A673 (cell line): Measurements from ENCODE around the gene DMGDH. TPM values are rescaled to one million over a fixed set of nuclear protein-coding genes. Genes with fewer than 3 reads are reported as not detected.

ENCODE experiments used
- BruUV-seq: library from RNA; stranded (reverse); fragments of 400-500 nt; replicated peaks from 2 replicates; lab custom pipeline; 2021; lab: Mats Ljungman, UMichigan
- CTCF ChIA-PET: fragments of 300-600 bp; sonication (Branson Sonifier 250); formaldehyde crosslinking; loops from one replicate; lab custom pipeline; 2022; ENCODE audit warnings: antibody characterized with exemption; lab: Charles Lee
- POLR2A ChIA-PET: fragments of 300-600 bp; sonication (Branson Sonifier 250); formaldehyde crosslinking; loops from one replicate; lab custom pipeline; 2022; ENCODE audit warnings: antibody characterized with exemption; ENCODE audit not compliant: low non-redundant PET; lab: Charles Lee
- DNase-seq: peaks from one replicate; pipeline ENCODE4 v3.0.0-alpha.2; 2015; ENCODE audit warnings: low spot score
- H3K27ac ChIP-seq: fragments of 200-600 bp; sonication (generic); 2 replicates; pipeline ENCODE4 v1.5.1; 2016; ENCODE audit warnings: mixed run types, low read depth, mild to moderate bottlenecking, mixed read lengths, antibody characterized with exemption, low read length; ENCODE audit not compliant: poor library complexity, severe bottlenecking
- H3K27me3 ChIP-seq: fragments of 200-600 bp; sonication (generic); replicated peaks from 2 replicates; pipeline ENCODE4 v1.6.1; 2017; ENCODE audit warnings: mixed run types, low read depth, mild to moderate bottlenecking, mixed read lengths, antibody characterized with exemption, low read length; ENCODE audit not compliant: insufficient read depth, poor library complexity
- H3K36me3 ChIP-seq: fragments of 200-600 bp; sonication (generic); 2 replicates; pipeline ENCODE4 v1.6.1; 2016; ENCODE audit warnings: mixed run types, mild to moderate bottlenecking, mixed read lengths, antibody characterized with exemption, low read length; ENCODE audit not compliant: insufficient read depth, poor library complexity, severe bottlenecking
- H3K4me1 ChIP-seq: fragments of 200-600 bp; sonication (generic); 2 replicates; pipeline ENCODE4 v1.6.1; 2017; ENCODE audit warnings: mixed run types, mild to moderate bottlenecking, mixed read lengths, antibody characterized with exemption, low read length; ENCODE audit not compliant: insufficient read depth, poor library complexity, severe bottlenecking
- H3K4me3 ChIP-seq: fragments of 200-600 bp; sonication (generic); 2 replicates; pipeline ENCODE4 v1.5.1; 2016; ENCODE audit warnings: low read depth, mixed run types, mild to moderate bottlenecking, mixed read lengths, low read length; ENCODE audit not compliant: poor library complexity, severe bottlenecking
- H3K9me3 ChIP-seq: fragments of 200-600 bp; sonication (generic); 2 replicates; pipeline ENCODE4 v1.6.1; 2016; ENCODE audit warnings: mixed run types, low read depth, mild to moderate bottlenecking, mixed read lengths, antibody characterized with exemption, low read length; ENCODE audit not compliant: poor library complexity, severe bottlenecking
- EZH2 ChIP-seq: fragments of 200-600 bp; sonication (generic); IDR thresholded peaks from 2 replicates; pipeline ENCODE4 v1.6.1; 2017; ENCODE audit warnings: borderline replicate concordance, low read depth, mild to moderate bottlenecking, mixed read lengths, antibody characterized with exemption, low read length; ENCODE audit not compliant: poor library complexity, severe bottlenecking
- intact Hi-C: fragments of 100-400 bp; cut with micrococcal nuclease; formaldehyde crosslinking; loops from one replicate; pipeline ENCODE4 v1.10.0; 2022; ENCODE audit not compliant: unreplicated experiment
- total RNA-seq: library from RNA; stranded (reverse); gene quantifications from 2 replicates; pipeline ENCODE4 v1.2.3, GENCODE V29; 2021
- TF ChIP-seq, protein P1 (sequence below): fragments of 300-800, 200-600 bp; sonication (generic); conservative IDR thresholded peaks from 2 replicates; pipeline ENCODE4 v1.5.1; 2017; ENCODE audit warnings: low read depth, mild to moderate bottlenecking, antibody characterized with exemption, low read length, moderate library complexity, mixed read lengths

Gene DMGDH
- total RNA-seq, 1 experiment from 2014 or later = 0.15 TPM

DNA sequence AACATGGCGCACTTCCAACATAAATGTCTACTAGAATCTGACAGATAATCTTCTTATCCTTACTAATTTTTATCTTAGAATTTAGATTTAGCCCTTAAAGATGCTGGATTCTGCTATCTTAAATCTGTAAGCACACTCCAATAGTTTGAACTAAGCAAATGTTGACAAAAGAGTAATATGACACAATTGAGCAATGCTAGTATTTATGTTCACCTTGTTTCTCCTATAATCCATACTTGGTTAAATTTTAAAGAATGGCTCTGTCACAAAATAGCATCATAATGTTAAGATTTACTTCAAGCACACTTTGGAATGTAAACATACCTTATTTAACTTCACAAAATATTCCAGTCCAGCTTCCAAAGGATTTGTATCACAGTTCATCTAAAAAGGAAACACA, 45.5 kb downstream of the DMGDH start:
- Histone ChIP-seq H3K27me3 (no peaks in the 10 kb centered on the region), H3K9me3 (no peaks in the 10 kb centered on the region), H3K4me1 (peaks cover 10% of the 10 kb centered on the region), H3K4me3 (no peak overlapping the region), H3K36me3 (no peaks in the 10 kb centered on the region), H3K27ac (no peak overlapping the region)
- ChIA-PET POLR2A (no interaction called here), CTCF (interaction anchor here (0.8 to 5.7 kb wide), 2 partner anchors 15 to 109 kb away, joined by 3 to 53 read pairs; no protein-coding TSS in a partner anchor)
- DNase-seq = no peak
- no TSS peak for BruUV-seq
- TF ChIP-seq, protein P1, sequence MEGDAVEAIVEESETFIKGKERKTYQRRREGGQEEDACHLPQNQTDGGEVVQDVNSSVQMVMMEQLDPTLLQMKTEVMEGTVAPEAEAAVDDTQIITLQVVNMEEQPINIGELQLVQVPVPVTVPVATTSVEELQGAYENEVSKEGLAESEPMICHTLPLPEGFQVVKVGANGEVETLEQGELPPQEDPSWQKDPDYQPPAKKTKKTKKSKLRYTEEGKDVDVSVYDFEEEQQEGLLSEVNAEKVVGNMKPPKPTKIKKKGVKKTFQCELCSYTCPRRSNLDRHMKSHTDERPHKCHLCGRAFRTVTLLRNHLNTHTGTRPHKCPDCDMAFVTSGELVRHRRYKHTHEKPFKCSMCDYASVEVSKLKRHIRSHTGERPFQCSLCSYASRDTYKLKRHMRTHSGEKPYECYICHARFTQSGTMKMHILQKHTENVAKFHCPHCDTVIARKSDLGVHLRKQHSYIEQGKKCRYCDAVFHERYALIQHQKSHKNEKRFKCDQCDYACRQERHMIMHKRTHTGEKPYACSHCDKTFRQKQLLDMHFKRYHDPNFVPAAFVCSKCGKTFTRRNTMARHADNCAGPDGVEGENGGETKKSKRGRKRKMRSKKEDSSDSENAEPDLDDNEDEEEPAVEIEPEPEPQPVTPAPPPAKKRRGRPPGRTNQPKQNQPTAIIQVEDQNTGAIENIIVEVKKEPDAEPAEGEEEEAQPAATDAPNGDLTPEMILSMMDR = no peak
- no peak for TF ChIP-seq EZH2
- intact Hi-C loops = loop anchor here (2.0 to 10.0 kb wide), 5 partner anchors 178 to 1059 kb away; no protein-coding TSS in a partner anchor

DNA sequence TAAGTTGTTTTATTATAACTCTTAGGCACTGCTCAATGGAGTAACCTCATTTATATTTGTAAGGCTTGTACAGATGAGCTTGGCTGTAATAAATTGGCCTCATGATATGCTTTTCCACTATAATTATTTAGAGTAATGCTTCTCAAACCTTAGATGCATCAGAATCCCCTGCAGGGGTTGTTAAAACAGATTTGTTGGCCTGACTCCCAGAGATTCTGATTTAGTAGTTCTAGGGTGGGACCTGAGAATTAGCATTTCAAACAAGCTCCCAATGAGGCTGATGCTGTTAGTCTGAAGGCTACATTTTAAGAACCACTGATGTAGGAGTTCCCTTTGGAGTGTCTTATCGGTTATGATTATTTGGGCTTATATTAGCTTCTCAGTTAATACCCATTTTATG, 46.1 kb downstream of the DMGDH start:
- H3K4me3 ChIP-seq = no peak overlapping the region
- DNase-seq = no peak
- ChIA-PET POLR2A (no interaction called here), CTCF (interaction anchor here (0.8 to 5.7 kb wide), 3 partner anchors 15 to 1060 kb away, joined by 3 to 53 read pairs (median 23); no protein-coding TSS in a partner anchor)
- intact Hi-C loops = loop anchor here (5.0 to 10.0 kb wide), 4 partner anchors 179 to 834 kb away; no protein-coding TSS in a partner anchor
- no peak overlapping the region for H3K27ac ChIP-seq
- H3K4me1 ChIP-seq = peaks cover 10% of the 10 kb centered on the region
- no peaks in the 10 kb centered on the region for H3K36me3 ChIP-seq
- peaks cover 6% of the 10 kb centered on the region for H3K27me3 ChIP-seq
- no peak for TF ChIP-seq EZH2
- TF ChIP-seq, protein P1 = no peak
- H3K9me3 ChIP-seq = no peaks in the 10 kb centered on the region
- no TSS peak for BruUV-seq

DNA sequence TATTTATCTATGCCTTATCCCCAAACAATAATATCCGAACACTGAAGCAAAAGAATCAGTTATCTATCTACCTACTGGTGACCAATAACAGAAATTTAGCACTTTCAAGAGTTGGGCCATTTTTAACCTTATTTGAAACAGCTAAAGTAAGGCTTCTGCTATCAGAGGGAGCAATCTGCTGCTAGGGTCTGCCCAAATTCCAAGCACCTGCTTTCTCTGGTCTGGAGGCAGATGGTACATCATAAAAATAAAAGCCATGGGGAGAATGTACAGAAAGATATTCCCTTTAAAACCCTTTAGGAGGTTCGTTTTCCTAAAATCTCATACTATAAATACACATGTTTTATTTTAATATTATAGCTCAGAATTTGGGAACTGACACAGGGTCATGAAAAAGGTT, 46.7 kb downstream of the DMGDH start:
- intact Hi-C loops = loop anchor here (5.0 to 10.0 kb wide), 4 partner anchors 180 to 835 kb away; no protein-coding TSS in a partner anchor

More for the DNA sequence above, 46.7 kb downstream of the DMGDH start:
- Histone ChIP-seq H3K9me3 (no peaks in the 10 kb centered on the region), H3K36me3 (no peaks in the 10 kb centered on the region), H3K4me1 (peaks cover 10% of the 10 kb centered on the region), H3K27ac (no peak overlapping the region), H3K4me3 (no peak overlapping the region), H3K27me3 (peaks cover 6% of the 10 kb centered on the region)
- ChIA-PET POLR2A (no interaction called here), CTCF (interaction anchor here (2.9 to 5.7 kb wide), 2 partner anchors 110 to 1060 kb away, joined by 23 to 53 read pairs; no protein-coding TSS in a partner anchor)
- no peak for DNase-seq
- no peak for TF ChIP-seq EZH2
- TF ChIP-seq, protein P1 = no peak
- no TSS peak for BruUV-seq
